ENCODE measurements around the gene NLGN4X.

NLGN4X gene

DNA sequence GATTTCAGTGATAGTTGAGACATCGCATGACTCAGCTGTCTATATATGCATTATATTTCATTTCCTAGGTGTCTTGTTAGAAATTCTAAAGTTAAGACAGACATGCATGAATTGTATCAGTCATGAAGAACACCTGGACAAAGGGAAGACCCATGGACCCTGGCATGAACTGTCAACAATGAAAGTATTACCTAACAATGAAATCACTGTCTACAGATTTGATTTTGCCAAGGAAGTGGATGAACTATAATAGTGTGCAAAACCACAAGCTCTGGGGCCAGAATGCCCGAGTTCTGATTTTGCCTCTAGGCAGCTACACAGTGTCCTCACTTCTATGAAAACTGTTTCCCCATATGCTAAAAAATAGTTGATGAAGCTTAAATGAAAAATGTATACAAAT is 386.1 kb downstream of the NLGN4X start:
- FAIRE-seq (no peak), DNase-seq (ENCODE audit: insufficient read length, low spot score) (no peak)
- TF ChIP-seq PAX5 (IDR thresholded peaks at IDR 0.05; ENCODE audit: insufficient read depth, low read length, severe bottlenecking) (no peak), POU2F2 (IDR thresholded peaks at IDR 0.05; ENCODE audit: low read depth, low read length) (no peak), TAF1 (IDR thresholded peaks at IDR 0.05; ENCODE audit: low read depth, low read length) (no peak), POLR2AphosphoS5 (IDR thresholded peaks at IDR 0.05; ENCODE audit: low read depth, low read length) (no peak), POLR2A (IDR thresholded peaks at IDR 0.05; ENCODE audit: low read depth, low read length) (no peak), SPI1 (IDR thresholded peaks at IDR 0.05; ENCODE audit: low read depth, low read length) (no peak)
